ENCODE data around the gene MDGA2. TPM values are rescaled to one million over a fixed set of nuclear protein-coding genes. Genes with fewer than 3 reads are reported as not detected.
"Not testable (repeated sequence)": the region's sequence is repeated elsewhere in the genome, so short reads cannot be mapped to it uniquely, and the experiment has no call there.

MDGA2 gene
- total and polyA plus RNA-seq, 2 donors (not counting 1 experiment from before 2014, with no cell fraction given) = not detected

DNA sequence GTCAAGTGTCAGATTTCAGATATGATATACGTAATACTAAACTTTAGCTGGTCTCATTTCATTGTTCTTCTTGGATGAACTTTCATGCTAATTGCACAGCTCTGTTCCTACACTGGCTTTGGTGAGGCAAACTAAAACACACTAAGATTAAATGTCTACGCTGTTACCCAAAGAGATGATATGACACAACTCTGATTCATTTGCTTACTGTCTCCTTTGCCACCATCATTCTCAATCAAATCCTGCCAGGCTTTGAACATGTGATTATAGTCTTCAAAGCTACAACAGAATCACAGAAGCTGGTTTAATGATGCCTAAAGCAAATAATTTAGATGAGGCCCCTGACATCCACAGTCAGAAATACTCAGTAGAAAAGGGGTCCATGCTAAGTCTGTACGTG lies 37.7 kb downstream of the MDGA2 start:
- Histone ChIP-seq H3K4me2 (ENCODE audit: extremely low read depth, insufficient read depth, low read length) (no peak overlapping the region), H3K4me1 (ENCODE audit: control insufficient read depth, extremely low read depth, insufficient read depth, low read length) (no peaks in the 10 kb centered on the region), H2AFZ (ENCODE audit: low read length) (no peak overlapping the region), H3K27me3 (ENCODE audit: control insufficient read depth, insufficient read depth, low read length) (no peaks in the 10 kb centered on the region), H3K36me3 (ENCODE audit: control insufficient read depth, insufficient read depth, low read length) (no peaks in the 10 kb centered on the region), H3K27ac (ENCODE audit: insufficient read depth, low read length) (no peak overlapping the region), H3K9ac (ENCODE audit: insufficient read depth, low read length) (no peak overlapping the region), H3K9me3 (ENCODE audit: control insufficient read depth, insufficient read depth, low read depth, low read length) (no peaks in the 10 kb centered on the region), H3K79me2 (ENCODE audit: control insufficient read depth, insufficient read depth, low read length) (no peaks in the 10 kb centered on the region), H4K20me1 (ENCODE audit: control insufficient read depth, extremely low read depth, insufficient read depth, low read length) (no peaks in the 10 kb centered on the region), H3K4me3 (replicated peaks in 1 of 4; ENCODE audit: control extremely low read depth in 1 of 4, insufficient read depth in 1 of 4, low read depth in 3 of 4, low read length in 4 of 4) (no peak overlapping the region)
- DNase-seq (ENCODE audit: low read depth in 2 of 2) = no peak
- TF ChIP-seq, protein P1, sequence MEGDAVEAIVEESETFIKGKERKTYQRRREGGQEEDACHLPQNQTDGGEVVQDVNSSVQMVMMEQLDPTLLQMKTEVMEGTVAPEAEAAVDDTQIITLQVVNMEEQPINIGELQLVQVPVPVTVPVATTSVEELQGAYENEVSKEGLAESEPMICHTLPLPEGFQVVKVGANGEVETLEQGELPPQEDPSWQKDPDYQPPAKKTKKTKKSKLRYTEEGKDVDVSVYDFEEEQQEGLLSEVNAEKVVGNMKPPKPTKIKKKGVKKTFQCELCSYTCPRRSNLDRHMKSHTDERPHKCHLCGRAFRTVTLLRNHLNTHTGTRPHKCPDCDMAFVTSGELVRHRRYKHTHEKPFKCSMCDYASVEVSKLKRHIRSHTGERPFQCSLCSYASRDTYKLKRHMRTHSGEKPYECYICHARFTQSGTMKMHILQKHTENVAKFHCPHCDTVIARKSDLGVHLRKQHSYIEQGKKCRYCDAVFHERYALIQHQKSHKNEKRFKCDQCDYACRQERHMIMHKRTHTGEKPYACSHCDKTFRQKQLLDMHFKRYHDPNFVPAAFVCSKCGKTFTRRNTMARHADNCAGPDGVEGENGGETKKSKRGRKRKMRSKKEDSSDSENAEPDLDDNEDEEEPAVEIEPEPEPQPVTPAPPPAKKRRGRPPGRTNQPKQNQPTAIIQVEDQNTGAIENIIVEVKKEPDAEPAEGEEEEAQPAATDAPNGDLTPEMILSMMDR (conservative IDR thresholded peaks at IDR 0.05 in 1 of 2, IDR thresholded peaks at IDR 0.05 in 1 of 2; ENCODE audit: low read depth in 1 of 2, low read length in 2 of 2) = no peak

DNA sequence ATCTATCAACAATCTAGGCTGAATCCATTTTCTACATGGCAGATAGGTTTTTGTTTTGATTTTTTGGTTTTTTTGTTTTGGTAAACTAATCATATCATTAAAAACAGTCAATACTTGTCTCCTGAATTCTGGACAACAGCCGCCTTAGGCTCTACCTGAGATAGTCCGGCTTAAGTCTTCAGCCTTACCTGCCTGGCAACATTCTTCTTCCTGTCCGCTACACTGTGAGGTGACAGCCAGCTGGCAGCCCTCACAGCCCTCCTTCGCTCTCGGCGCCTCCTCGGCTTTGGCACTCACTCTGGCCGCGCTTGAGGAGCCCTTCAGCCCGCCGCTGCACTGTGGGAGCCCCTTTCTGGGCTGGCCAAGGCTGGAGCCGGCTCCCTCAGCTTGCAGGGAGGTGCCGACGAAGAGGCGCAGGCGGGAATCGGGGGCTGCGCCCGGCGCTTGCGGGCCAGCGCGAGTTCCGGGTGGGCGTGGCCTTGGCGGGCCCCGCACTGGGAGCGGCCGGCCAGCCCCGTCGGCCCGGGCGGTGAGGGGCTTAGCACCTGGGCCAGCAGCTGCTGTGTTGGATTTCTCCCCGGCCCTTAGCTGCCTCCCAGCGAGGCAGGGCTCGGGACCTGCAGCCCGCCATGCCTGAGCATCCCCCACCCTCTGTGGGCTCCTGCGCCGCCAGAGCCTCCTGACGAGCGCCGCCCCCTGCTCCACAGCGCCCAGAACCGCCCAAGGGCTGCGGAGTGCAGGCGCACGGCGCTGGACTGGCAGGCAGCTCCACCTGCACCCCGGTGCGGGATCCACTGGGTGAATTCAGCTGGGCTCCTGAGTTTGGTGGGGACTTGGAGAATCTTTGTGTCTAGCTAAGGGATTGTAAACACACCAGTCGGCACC lies 49.0 kb downstream of the MDGA2 start:
- DNase-seq (ENCODE audit: low read depth in 2 of 2) = no peak
- H3K9ac ChIP-seq (ENCODE audit: insufficient read depth, low read length) = no peak overlapping the region
- H3K4me1 ChIP-seq (ENCODE audit: control insufficient read depth, extremely low read depth, insufficient read depth, low read length) = no peaks in the 10 kb centered on the region
- H4K20me1 ChIP-seq (ENCODE audit: control insufficient read depth, extremely low read depth, insufficient read depth, low read length) = no peaks in the 10 kb centered on the region
- H3K4me3 ChIP-seq (replicated peaks in 1 of 4; ENCODE audit: control extremely low read depth in 1 of 4, insufficient read depth in 1 of 4, low read depth in 3 of 4, low read length in 4 of 4) = no peak overlapping the region
- TF ChIP-seq, protein P1 (conservative IDR thresholded peaks at IDR 0.05 in 1 of 2, IDR thresholded peaks at IDR 0.05 in 1 of 2; ENCODE audit: low read depth in 1 of 2, low read length in 2 of 2) = no peak
- TF ChIP-seq EZH2 (IDR thresholded peaks at IDR 0.05; ENCODE audit: low read length, missing control alignments) = no peak
- no peaks in the 10 kb centered on the region for H3K27me3 ChIP-seq (ENCODE audit: control insufficient read depth, insufficient read depth, low read length)
- H3K36me3 ChIP-seq (ENCODE audit: control insufficient read depth, insufficient read depth, low read length) = no peaks in the 10 kb centered on the region
- no peak overlapping the region for H3K4me2 ChIP-seq (ENCODE audit: extremely low read depth, insufficient read depth, low read length)
- no peak overlapping the region for H3K27ac ChIP-seq (ENCODE audit: insufficient read depth, low read length)
- no peak overlapping the region for H2AFZ ChIP-seq (ENCODE audit: low read length)
- no peaks in the 10 kb centered on the region for H3K9me3 ChIP-seq (ENCODE audit: control insufficient read depth, insufficient read depth, low read depth, low read length)
- H3K79me2 ChIP-seq (ENCODE audit: control insufficient read depth, insufficient read depth, low read length) = no peaks in the 10 kb centered on the region

DNA sequence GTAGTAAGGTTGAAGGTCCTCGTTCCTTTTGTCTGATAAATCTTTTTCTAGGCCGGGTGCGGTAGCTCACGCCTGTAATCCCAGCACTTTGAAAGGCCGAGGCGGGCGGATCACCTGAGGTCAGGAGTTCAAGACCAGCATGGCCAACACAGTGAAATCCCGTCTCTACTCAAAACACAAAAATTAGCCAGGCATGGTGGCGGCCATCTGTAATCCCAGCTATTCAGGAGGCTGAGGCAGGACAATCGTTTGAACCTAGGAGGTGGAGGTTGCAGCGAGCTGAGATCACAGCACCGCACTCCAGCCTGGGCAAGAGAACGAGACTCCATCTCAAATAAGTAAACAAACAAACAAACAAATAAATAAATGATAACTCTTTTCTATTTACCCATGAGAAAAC lies 51.3 kb downstream of the MDGA2 start:
- H2AFZ ChIP-seq (ENCODE audit: low read length); H3K4me3 ChIP-seq (replicated peaks in 1 of 4; ENCODE audit: control extremely low read depth in 1 of 4, insufficient read depth in 1 of 4, low read depth in 3 of 4, low read length in 4 of 4); DNase-seq (ENCODE audit: low read depth in 2 of 2); H3K4me2 ChIP-seq (ENCODE audit: extremely low read depth, insufficient read depth, low read length); H3K4me1 ChIP-seq (ENCODE audit: control insufficient read depth, extremely low read depth, insufficient read depth, low read length); H3K9ac ChIP-seq (ENCODE audit: insufficient read depth, low read length); H3K36me3 ChIP-seq (ENCODE audit: control insufficient read depth, insufficient read depth, low read length); H3K79me2 ChIP-seq (ENCODE audit: control insufficient read depth, insufficient read depth, low read length); H4K20me1 ChIP-seq (ENCODE audit: control insufficient read depth, extremely low read depth, insufficient read depth, low read length); H3K27ac ChIP-seq (ENCODE audit: insufficient read depth, low read length); H3K27me3 ChIP-seq (ENCODE audit: control insufficient read depth, insufficient read depth, low read length); H3K9me3 ChIP-seq (ENCODE audit: control insufficient read depth, insufficient read depth, low read depth, low read length): not testable (repeated sequence)
